Measurements from ENCODE around the gene C2CD2.

The C2CD2 gene

DNA sequence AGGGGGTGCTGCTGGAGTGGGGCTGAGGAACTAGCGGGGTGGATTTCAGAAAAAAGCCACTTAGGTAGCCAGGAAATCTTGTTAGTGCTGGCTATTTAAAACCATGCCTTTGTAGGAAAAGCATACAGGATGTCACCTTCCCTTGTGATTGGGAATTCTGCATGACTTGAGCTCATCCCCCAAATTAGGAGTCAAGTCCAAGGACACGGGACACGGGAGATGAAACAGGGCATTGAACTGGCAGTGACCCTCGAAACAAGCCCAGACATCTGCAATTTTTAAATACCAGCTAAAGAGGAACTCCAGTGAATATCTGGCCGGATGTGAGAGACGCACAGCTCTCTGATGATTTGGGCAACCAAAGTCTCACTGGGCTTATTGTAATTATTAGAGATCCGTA, 32.8 kb downstream of the C2CD2 start:
- TF ChIP-seq, protein P1, sequence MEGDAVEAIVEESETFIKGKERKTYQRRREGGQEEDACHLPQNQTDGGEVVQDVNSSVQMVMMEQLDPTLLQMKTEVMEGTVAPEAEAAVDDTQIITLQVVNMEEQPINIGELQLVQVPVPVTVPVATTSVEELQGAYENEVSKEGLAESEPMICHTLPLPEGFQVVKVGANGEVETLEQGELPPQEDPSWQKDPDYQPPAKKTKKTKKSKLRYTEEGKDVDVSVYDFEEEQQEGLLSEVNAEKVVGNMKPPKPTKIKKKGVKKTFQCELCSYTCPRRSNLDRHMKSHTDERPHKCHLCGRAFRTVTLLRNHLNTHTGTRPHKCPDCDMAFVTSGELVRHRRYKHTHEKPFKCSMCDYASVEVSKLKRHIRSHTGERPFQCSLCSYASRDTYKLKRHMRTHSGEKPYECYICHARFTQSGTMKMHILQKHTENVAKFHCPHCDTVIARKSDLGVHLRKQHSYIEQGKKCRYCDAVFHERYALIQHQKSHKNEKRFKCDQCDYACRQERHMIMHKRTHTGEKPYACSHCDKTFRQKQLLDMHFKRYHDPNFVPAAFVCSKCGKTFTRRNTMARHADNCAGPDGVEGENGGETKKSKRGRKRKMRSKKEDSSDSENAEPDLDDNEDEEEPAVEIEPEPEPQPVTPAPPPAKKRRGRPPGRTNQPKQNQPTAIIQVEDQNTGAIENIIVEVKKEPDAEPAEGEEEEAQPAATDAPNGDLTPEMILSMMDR (IDR thresholded peaks at IDR 0.05; ENCODE audit: low read depth, low read length, missing control alignments): no peak
- DNase-seq (ENCODE audit: extremely low read depth, low read depth): no peak
- H3K4me3 ChIP-seq (replicated peaks; ENCODE audit: low read depth, low read length): no peak overlapping the region

DNA sequence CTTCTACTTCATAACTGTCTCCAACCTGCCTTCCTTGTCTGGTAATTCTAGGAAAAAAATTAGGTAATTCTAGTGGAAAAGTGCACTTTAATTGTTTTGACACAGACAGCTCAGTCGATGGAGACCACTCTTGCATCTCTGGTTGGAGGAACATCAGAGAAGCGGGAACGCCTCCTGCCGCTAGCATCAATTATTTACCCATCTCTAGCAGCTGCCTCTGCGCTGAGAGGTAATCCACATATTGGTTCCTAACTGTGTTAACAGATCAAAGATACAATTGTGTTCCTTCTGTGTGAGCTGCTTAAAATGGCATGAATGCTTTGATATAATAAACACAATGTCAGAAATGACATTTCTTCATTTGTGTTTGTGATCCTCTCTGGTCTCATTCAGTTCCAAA, 33.3 kb downstream of the C2CD2 start:
- no peak for DNase-seq (ENCODE audit: extremely low read depth, low read depth)
- TF ChIP-seq, protein P1 (IDR thresholded peaks at IDR 0.05; ENCODE audit: low read depth, low read length, missing control alignments): no peak

DNA sequence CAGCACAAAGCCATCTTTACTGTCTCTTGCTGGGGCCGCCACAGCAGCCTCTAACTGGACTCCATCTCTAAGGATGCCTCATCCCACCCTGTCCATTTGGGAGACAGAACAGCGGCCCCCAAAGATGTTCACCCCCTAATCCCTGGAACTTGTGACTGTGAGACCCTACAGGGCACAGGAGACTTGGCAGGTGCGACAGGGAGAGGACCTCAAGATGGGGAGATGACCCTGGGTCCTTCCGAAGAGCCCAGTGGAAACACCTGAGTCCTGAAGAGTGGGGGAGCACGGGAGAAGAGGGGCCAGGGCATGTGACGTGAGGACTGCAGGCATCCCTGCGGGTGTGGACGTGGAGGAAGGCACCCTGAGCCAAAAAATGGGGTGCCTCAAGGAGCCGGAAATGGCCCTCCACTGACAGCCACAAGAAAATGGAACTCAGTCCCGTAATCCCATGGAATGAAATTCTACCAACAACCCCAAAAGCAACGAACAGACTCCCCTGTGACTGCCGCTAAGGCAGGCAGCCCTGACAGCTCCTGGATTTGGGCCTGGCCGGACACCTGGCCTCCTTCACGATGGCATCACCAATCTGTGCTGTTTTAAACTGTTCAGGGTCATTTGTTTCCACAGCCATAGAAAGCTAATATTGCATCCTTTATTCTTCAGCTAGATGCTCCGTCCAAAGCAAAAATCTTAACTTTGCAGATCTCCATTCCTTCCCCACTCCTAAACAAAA, 34.0 kb downstream of the C2CD2 start:
- H3K4me3 ChIP-seq (replicated peaks; ENCODE audit: low read depth, low read length): no peak overlapping the region
- no peak for DNase-seq (ENCODE audit: extremely low read depth, low read depth)
- TF ChIP-seq, protein P1 (IDR thresholded peaks at IDR 0.05; ENCODE audit: low read depth, low read length, missing control alignments): no peak

More for the DNA sequence above, 33.3 kb downstream of the C2CD2 start:
- H3K4me3 ChIP-seq (replicated peaks; ENCODE audit: low read depth, low read length): no peak overlapping the region

DNA sequence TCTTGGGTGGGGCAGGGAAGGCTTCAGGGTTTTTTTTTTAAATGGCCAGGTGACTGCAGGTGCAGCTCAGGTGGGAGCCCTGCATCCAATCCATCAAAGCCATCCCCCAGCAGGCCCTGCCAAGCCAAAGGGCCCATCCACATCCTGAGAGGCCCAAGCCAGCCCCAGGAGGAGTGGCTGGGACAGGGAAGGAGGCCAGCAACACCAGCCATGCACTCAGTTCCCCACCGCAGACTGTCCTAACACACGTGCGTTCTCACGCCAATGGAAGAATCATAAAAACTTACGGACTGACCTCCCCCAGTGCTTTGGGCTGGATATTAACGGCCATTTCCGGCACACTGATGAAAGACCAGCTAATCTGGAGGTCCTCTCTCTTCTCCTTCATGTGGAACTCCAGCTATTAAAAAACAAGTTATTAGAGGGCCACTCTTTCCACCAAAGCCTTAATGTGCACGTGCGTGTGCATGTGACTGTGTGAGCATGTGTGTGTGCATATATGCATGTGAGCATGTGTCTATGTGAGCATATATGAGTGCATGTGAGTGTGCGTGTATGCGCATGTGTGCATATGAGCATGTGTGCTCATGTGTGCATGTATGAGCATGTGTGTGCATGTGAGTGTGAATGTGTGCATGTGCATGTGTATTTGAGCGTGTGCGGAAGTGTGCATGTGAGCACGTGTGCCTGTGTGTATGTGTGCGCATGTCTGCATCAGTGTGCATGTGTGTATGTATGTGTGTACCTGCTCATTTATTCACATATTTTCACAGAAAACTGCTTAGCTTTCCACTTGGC, 35.1 kb downstream of the C2CD2 start:
- no peak for DNase-seq (ENCODE audit: extremely low read depth, low read depth)

DNA sequence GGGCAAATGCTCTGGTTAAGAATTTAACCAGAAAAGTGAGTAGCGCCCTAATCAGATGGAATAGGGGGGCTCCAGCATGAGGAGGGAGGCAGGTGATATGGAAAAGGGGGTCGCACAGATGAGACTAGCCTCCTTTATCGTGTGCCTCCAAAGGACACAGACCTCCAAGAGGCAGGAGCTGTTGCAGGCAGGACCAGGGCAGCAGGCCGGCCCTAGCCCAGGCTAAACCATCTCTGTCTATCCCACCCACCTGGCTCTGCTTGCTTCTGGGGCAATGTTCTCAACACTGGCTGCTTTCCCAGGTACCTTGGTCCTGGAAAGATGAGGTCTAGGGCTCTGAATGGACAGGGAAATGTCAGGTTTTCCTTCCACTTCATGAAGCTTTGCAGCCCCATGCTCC, 36.3 kb downstream of the C2CD2 start:
- DNase-seq (ENCODE audit: extremely low read depth, low read depth): no peak
- H3K4me3 ChIP-seq (replicated peaks; ENCODE audit: low read depth, low read length): no peak overlapping the region
- TF ChIP-seq, protein P1 (IDR thresholded peaks at IDR 0.05; ENCODE audit: low read depth, low read length, missing control alignments): no peak

More for the DNA sequence above, 35.1 kb downstream of the C2CD2 start:
- TF ChIP-seq, protein P1 (IDR thresholded peaks at IDR 0.05; ENCODE audit: low read depth, low read length, missing control alignments): no peak
- H3K4me3 ChIP-seq (replicated peaks; ENCODE audit: low read depth, low read length): no peak overlapping the region

DNA sequence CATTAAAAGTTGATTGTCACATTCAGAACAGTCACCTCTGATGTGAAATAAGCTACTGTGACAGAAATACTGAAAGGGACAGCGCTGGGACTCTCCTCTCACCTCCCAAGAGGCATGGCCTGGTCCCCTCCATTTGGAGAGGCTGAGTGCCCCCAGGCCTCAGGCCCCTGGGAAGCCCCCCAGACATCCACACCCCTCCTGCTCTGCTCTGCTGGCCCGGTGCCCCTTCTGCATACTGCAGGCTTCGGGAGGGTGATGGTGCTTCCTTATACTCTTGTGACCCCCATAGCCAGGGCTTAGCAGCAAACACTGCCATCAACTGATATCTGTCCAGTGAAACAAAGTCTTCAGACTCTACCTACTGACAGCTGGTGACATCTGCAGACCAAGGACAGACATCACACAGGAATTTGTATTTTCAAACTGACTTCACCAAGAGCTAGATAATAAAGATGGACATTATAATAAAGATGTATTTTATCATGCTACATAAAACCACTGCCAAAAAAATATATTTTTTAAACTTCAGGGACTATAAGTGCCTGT, 36.9 kb downstream of the C2CD2 start:
- DNase-seq (ENCODE audit: extremely low read depth, low read depth): no peak
- TF ChIP-seq, protein P1 (IDR thresholded peaks at IDR 0.05; ENCODE audit: low read depth, low read length, missing control alignments): no peak
- H3K4me3 ChIP-seq (replicated peaks; ENCODE audit: low read depth, low read length): no peak overlapping the region

Data from HFF-Myc (cell line).